HG03342 (cell line): ENCODE data around the gene TEX53.

ENCODE experiments used
- ATAC-seq: cut with Tn5 transposase; IDR thresholded peaks from one replicate; pipeline ENCODE4 v1.9.1; 2021; ENCODE audit warnings: mild to moderate bottlenecking, moderate library complexity; ENCODE audit not compliant: unreplicated experiment

Gene TEX53

DNA sequence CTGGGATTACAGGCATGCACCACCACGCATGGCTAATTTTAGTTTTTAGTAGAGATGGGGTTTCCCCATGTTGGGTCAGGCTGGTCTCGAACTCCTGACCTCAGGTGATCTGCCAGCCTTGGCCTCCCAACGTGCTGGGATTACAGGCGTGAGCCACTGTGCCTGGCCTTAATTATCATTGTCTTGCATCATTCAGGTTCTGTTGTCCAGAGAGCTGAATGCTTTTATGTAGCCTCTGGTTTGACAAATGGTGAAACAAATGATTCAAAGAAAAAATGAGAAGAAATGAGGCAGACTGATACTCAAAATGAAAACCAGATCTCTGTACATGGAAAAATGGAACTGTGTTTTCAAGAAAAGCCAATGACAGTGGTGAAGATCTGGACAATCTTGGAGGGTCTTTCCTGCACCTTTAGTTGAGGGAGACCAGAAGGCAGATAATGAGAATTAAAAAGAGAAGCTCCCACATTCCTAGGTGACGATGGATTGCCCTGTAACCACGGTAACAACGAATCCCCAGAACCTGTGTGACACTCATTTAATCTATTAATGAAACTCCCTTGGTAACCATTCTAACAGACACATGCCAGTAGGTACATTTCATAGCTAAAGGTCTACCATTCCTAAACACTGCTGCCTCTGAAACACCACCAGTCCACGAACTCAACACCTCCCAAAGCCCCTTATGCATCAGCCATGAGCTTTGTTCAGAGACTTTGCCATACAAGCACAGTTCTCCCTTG, 22.8 kb upstream of the TEX53 start:
- no peak for ATAC-seq

DNA sequence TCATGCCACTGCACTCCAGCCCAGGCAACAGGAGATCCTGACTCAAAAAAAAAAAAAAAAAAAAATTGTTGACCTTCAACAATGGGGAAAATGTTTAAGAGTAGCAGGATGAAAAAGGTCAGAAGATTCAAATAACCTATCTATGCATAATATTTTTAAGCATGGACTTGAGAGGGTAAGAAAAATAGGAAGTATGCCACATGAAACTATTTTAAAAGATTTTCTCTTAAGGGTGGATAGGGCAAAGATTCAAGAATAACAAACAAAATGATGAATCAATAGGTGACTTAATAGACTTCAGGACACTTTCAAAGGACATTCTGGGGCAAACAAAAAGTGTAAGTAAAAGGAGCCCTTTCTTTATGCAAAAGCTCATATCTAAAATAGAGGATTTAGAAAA, 21.2 kb upstream of the TEX53 start:
- ATAC-seq, result no peak

DNA sequence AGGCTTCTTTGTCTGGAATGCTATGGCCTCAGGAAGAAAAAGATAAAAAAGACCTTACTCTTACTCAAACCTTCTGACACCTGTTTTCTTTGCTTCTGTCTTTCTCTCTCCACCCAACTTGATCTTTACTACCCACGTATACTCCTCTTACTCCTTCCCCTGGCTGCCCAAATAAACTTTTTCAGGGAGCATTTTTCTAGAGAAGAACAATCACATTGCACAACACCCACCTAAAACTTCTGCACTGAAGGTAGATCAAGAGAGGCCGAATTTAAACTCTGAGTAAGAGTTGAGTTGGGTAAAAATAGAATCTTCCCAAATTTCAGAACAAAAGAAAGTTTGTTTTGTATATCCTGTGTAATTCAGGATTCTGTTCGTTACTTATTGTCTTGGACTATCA, 20.5 kb upstream of the TEX53 start:
- ATAC-seq, result no peak

DNA sequence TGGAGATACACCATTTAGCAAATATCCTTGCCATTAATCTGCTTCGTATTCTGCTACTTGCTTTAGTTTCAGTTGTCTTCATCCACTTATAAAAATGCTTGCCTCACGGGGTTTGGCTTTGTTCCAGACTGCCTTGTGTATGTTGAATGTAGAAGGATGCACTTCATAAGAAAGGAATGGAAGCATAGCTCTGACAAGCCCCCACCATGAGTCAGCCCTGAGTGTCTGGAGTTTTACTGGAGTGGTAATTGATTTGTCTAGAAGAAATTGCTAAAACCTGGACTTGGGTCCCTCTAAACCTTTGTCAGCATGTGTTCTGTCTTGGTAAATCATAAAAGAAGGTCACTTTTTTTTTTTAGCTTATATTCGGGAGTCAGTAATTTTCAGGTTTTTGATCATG, 19.8 kb upstream of the TEX53 start:
- ATAC-seq, result no peak

DNA sequence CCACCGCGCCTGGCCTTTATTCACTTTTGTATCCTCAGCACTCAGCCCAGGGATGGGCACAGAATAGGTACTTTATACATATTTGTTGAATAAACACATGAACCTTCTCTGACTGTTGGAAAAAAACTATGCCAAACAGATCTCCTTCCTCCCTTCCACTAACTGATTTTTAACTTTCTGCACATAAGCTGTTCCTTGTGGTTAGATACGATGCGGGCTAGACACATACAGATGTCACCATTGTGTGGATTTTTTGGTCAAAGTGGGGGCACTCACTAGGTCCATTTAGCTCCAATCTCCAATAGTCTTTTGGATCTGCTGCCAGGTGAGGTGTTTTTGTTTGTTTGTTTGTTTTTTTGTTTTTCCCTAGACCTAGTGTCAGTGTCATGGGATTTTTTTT, 19.3 kb upstream of the TEX53 start:
- no peak for ATAC-seq

DNA sequence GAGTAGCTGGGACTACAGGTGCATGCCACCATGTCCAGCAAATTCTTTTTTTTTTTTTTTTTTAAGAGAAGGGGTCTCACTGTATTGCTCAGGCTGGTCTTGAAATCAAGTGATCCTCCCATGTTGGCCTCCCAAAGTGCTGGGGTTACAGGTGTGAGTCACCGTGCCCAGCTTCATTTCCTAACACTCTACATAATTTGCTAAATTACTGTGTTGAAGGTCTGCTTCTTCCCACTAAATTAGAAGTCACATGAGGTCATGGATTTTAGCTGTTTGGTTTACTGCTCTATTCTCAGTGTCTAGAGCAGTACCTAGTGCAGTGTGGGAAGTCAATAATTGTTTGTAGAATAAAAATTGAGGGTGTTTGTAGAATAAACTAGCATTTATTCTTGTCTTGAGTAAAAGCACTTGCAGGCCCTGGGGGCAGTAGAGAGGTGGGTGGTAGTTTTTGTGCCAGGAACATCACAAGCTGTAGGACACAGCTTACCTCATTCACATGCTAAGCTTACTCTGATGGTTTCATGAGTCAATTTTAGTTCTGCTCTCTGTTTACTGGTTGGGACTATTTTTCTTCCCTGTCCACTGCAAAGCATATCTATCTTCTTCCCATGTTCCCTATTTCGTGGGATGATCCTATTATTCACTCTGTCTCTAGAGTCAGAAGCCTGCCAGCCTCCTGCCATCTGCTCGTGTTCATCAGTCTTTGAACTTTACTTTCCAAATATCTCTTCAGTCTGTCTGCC, 17.4 kb upstream of the TEX53 start:
- ATAC-seq, result no peak

DNA sequence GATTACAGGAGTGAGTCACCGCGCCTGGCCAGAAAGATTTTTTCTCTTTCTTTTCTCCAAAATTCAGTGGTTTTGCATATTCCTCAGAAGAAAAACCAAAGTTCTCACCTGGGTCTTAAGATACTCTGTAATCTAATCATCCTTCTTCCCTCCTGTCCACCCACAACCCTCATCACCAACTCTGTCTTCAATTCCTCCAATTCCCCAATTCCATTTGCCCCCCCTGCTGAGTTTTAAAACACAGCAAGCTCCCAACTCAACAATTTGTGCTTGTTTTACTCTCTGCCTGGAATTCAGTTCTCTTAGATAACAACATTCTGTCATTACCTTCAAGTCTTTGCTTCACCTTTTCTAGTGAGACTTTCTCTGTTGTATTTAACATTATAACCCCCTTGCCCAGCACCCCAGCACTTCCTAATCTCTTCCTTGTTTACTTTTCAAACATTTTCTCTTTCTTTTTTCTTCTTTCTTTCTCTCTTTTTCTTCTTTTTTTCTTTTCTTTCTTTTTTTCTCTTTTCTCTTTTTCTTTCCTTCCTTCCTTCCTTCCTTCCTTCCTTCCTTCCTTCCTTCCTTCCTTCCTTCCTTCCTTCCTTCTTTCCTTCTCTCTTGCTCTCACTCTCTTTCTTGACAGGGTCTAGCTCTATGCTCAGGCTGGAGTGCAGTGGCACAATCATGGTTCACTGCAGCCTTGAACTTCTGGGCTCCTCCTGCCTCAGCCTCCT, 16.6 kb upstream of the TEX53 start:
- no peak for ATAC-seq

DNA sequence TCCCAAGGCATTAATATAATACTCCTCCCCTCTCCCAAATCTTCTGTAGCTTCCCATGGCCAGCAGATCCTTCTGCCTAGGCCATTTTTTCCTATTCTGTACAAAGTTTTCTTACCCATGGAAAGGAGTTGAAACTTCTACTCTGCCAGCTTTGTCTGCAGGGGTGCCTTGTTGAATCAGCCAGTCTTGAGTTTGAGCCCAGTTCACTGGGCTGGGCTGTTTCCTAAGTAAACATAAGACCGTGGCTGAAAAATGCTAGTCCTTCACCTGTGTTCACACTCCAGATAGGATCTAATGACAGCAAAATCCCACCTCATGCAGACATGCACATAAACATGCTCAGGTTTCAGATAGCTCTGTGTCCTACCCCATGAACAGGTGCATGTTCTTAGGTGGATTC, 14.0 kb upstream of the TEX53 start:
- ATAC-seq, result no peak

DNA sequence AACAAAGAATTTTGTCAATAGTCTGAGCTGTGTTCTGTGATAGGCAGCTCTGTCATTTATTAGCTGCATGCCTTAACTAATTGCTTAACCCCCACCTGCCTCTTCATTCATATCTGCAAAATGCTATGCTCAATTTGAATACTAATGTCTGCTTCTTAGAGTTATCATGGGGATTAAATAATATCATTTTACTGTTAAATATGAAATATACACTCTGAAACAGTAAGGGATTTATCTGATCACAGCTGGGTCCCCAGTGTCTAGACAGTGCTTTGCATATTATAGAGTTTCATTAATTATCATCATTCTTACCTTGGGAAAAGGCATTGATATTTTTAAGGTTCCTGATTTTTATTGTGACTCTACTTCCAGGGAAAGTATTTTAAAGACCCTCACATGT, 12.4 kb upstream of the TEX53 start:
- ATAC-seq, result no peak

DNA sequence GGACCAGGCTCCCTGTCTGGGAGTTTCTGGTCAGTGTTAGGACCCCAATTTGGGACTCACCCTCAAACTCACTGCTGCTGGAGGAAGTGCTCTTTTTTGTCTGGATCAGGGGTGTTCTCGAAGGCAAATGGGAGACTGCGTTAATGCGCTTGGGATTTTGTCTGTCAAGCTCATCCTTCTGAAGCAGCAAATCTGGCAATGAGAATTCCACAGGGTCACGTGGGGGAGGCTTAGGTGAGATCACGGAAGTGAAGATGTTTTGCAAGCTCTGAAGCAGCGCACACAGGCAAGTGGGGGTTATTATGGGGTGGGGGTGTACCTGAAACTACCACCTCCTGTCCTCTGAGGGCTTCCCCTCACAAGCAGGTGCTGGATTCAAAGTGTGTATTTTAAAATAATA, 10.5 kb upstream of the TEX53 start:
- ATAC-seq, result no peak

DNA sequence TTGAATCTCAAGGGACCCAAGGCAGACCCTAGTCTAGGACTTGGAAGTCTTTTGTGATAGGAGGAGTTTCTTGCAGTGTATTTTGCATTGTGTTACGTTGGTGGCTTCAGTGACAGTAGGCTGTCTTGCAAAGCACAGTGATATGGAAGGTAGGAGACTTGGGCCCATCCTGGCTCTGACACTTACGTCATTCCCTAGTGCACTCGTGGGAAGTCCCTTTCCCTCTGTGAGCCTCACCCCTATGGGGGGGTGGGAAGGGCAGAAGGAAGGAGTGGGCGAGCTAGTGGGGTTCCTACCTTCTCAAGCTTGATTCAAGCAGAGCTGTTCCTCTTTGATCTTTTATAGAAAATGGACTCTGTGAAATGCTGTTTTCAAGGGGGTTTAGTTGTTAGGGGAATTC, 9.2 kb upstream of the TEX53 start:
- ATAC-seq, result no peak

DNA sequence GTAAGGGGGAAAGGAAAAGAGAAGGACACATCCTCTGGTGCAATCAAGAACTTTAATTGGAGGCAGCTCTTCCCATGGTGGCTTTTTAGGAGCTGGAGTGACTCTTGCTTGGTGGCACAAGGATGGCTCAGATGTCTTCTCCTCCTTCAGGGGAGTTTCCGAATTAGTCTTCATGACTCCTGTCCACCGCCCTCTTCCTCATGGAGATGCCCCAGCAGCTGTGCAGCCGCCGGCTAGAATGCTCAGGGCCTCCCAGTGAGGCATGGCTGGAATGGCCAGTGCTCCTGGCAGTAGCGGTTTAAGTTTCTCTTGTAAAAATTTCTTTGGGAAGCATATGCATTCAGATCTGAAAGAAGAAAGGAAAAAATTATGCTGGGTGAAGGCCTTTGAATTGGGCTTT, 8.8 kb upstream of the TEX53 start:
- ATAC-seq, result no peak

DNA sequence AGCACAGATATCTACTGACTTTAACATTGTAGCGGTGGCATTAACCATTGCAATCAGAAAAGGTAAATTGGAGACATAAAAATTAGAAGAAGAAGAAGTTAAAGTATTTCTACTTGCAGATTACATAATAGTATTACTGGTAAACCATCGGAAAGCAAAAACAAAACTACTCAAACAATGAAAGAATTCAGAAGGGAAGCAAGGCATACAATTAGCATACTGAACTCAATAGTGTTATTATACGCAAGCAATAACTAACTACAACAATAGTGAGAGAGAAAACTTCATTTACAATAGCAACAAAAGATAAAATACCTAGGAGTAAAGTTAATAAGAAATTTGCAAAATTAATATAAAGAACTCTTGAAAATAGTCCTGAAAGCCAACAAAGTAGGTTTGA, 6.6 kb upstream of the TEX53 start:
- ATAC-seq, result no peak

DNA sequence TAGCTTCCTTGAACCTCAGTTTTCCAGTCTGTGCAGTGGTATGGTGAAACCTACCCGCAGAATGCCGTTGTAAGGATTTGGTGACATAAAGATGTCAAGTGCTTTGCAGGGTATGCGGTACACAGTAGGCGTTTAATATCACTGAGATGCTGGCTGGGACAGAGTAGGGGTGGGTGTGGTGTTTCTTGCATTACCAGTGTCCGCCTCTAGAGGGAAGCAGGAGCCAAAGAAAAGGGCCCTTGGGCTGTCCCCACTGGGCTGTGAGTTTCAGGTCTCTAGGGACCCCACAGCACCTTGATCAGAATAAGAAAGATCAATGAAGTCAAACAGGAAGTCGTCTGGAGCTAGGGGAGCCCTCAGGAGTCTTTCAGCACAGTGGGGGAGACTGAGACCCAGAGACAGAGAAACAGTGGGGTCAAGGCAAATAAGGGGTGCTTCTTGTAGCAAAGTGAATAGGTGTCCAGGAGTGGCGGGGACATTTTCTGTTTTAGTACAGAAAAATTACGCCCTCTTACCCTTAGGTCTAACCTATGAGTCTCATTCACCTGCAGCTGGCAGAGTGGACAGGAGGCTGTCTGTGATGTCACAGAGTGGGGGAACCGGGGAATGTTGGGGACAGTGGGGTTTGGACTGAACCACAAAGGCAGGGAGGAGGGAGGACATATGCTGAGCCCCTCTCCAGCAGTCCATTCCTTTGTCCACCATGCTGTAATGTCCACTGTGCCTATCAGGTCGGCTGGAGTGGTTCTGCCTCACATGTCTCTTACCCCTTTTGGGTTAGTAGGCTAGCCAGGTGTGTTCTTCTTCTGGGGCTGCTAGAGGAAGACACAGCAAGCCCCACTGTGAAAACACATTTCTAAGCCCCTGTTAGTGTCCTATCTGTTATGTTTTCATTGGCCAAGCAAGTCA, 4.7 kb upstream of the TEX53 start:
- peak; percentile 67 for ATAC-seq

DNA sequence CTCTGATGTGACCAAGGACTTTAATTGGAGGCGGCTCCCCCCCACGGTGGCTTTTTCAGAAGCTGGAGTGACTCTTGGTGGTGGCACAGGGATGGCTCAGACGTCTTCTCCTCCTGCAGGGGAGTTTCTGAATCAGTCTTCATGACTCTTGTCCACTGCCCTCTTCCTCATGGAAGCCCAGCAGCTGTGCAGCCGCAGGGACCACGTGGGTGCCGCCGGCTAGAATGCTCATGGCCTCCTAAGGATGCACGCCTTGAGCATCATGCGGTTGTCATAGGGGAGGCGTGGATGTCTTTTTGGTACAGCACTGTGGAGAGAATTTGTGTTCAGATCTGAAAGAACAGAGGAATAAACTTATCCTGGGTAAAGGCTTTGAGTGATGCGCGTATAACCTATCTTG, 1.3 kb downstream of the TEX53 start:
- ATAC-seq, result no peak

DNA sequence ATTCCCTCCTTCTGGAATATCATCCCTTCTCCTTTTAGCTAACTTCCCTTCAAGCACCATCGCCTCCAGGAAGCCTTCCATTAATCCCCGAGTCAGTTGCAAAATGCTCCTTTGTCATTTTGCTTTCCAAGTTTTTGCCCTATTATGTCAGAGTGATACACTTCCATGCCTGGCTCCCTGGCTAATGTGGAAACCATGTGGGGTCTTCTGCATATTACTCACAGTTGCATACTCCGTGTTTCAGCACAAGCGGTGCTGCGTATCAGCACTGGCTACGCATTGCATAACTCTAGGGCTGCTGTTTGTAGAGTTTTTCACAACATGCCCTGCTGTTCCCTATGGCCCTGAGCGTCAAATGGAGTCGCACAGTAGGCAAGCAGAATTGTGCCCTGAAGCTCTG, 1.9 kb downstream of the TEX53 start:
- ATAC-seq, result no peak

DNA sequence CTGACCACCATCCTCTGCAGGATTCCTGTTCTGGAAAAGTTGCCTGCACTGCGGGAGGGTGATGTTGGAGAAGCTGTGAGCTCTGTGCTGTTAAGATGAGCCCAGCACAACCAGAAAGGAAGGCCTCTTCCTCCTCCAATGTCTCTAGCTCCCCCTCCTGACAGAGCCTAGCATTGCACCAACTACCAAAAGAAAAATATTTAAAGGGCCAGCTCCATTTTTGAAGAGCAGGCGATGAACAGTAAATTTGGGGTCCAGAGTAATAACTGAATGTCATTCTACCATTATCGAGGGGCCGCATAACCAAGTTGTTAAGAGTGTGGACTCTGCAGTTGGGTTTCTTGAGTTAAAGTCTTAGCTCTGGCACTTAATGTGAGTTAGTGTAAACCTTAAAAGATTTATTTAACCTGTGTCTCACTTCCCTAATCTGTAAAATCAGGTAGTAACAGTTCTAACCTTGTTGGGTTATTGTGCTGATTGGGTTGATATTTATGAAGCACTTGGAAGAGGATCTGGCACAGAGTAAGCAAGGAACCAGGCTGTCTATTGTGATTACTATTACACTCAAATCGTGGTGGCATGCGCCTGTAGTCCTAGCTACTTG, 3.9 kb downstream of the TEX53 start:
- ATAC-seq, result peak; percentile 66

DNA sequence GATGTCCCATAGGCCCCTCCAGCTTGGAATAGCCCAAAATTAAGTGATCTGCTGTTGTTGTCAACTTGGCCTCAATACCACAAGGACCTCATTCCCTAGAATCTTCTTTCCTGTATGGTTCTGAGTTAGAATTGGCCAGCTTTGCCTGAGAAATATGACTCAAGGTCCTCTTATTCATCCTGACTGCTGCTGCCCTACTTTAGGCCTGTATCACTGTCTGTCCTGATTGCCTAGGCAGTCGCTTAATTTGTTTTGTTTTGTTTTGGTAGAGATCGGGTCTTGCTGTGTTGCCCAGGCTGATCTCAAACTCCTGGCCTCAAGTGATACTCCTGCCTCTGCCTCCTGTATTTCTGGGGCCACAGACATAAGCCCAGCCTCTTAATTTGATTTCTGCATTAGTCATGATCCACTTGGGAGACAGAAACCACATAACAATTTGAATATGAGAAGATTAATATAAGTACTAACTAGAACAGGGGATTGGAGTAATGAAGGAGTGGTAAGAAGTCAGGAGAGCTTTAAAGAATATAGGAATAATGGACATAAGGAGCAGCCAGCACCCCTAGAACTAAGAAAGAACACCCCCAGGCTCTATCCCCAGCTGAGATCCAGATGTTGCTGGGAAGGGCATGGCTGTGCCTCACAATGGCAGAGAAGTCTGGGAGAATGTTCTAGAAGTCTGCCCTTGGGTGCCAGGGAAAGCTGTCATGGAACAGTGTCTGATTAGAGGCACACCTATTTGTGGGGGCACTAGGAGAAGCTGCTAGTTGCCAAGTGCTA, 4.6 kb downstream of the TEX53 start:
- peak; percentile 21 for ATAC-seq

DNA sequence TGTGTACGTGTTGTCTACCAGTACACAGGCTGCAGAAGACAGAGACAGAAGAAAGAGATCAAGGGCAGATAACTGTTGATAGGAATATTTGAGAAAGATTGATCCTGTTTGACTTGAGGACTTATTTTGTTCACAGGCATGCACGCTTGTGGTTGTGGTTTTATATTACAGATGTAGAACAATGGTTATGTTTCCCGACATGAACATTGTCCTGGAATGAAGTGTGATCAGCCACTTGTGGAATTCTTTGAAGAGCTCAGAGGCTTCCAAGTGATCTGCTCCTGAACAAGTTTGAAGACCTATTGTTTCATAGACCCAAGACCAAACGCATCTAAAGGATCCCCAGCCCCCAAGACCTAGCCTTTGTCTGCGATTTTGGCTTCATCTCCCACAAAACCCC, 13.7 kb downstream of the TEX53 start:
- ATAC-seq, result no peak

DNA sequence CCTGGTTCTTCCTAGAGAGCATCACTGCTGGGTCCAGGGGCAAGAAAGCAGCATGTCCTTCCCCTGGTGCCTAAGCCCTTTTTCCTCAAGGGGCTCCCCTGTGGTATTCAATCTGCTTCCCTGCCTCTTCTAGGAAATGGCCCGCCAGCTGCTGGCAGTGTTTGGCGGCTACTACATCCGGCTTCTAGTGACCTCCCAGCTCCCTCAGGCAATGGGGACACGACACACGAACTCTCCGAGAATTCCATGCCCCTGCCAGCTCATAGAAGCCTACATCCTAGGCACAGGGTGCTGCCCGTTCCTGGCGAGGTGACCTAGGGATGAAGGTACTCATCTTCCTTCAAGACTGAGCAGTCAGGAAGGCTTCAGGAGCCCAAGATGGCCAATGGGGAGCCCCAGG, 14.6 kb downstream of the TEX53 start:
- no peak for ATAC-seq
